Measurements from ENCODE around the gene APLF. TPM values are rescaled to one million over a fixed set of nuclear protein-coding genes. Genes with fewer than 3 reads are reported as not detected.

Gene APLF
- total and polyA plus RNA-seq, 10 of the 15 experiments (the other 5 are each of a cell fraction or from before 2014, with no cell fraction given) = 0.66 to 2.8 (median 1.8) TPM

- TF ChIP-seq SRF (IDR thresholded peaks at IDR 0.05; ENCODE audit: low read depth in 2 of 2, low read length in 2 of 2) (0 out of 4 replicates have a peak, but pooled peaks of 1 of the 2 experiments have one; percentile 21), NFXL1 (IDR thresholded peaks at IDR 0.05; ENCODE audit: borderline replicate concordance) (no peak), JUNB (IDR thresholded peaks at IDR 0.05) (peak; percentile 96), ZSCAN29 (IDR thresholded peaks at IDR 0.05) (peak; percentile 94), CHD4 (IDR thresholded peaks at IDR 0.05) (no peak), ATF7 (IDR thresholded peaks at IDR 0.05; ENCODE audit: low read depth) (peak; percentile 93), KLF5 (IDR thresholded peaks at IDR 0.05; ENCODE audit: partially characterized antibody) (no peak), LARP7 (IDR thresholded peaks at IDR 0.05) (no peak), IRF5 (IDR thresholded peaks at IDR 0.05; ENCODE audit: borderline replicate concordance) (no peak), ZNF24 (IDR thresholded peaks at IDR 0.05) (peak; percentile 93), ZNF207 (IDR thresholded peaks at IDR 0.05; ENCODE audit: borderline replicate concordance) (no peak), NR2C1 (IDR thresholded peaks at IDR 0.05) (peak; percentile 57; the same call in 1 of the 2 replicates), ZBTB4 (CRISPR knock-in tag; IDR thresholded peaks at IDR 0.05) (no peak), BMI1 (IDR thresholded peaks at IDR 0.05; ENCODE audit: borderline replicate concordance) (peak; percentile 87)
- TF ChIP-seq, protein P1, sequence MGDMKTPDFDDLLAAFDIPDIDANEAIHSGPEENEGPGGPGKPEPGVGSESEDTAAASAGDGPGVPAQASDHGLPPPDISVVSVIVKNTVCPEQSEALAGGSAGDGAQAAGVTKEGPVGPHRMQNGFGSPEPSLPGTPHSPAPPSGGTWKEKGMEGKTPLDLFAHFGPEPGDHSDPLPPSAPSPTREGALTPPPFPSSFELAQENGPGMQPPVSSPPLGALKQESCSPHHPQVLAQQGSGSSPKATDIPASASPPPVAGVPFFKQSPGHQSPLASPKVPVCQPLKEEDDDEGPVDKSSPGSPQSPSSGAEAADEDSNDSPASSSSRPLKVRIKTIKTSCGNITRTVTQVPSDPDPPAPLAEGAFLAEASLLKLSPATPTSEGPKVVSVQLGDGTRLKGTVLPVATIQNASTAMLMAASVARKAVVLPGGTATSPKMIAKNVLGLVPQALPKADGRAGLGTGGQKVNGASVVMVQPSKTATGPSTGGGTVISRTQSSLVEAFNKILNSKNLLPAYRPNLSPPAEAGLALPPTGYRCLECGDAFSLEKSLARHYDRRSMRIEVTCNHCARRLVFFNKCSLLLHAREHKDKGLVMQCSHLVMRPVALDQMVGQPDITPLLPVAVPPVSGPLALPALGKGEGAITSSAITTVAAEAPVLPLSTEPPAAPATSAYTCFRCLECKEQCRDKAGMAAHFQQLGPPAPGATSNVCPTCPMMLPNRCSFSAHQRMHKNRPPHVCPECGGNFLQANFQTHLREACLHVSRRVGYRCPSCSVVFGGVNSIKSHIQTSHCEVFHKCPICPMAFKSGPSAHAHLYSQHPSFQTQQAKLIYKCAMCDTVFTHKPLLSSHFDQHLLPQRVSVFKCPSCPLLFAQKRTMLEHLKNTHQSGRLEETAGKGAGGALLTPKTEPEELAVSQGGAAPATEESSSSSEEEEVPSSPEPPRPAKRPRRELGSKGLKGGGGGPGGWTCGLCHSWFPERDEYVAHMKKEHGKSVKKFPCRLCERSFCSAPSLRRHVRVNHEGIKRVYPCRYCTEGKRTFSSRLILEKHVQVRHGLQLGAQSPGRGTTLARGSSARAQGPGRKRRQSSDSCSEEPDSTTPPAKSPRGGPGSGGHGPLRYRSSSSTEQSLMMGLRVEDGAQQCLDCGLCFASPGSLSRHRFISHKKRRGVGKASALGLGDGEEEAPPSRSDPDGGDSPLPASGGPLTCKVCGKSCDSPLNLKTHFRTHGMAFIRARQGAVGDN (IDR thresholded peaks at IDR 0.05) = peak; percentile 82
- TF ChIP-seq, protein P2, sequence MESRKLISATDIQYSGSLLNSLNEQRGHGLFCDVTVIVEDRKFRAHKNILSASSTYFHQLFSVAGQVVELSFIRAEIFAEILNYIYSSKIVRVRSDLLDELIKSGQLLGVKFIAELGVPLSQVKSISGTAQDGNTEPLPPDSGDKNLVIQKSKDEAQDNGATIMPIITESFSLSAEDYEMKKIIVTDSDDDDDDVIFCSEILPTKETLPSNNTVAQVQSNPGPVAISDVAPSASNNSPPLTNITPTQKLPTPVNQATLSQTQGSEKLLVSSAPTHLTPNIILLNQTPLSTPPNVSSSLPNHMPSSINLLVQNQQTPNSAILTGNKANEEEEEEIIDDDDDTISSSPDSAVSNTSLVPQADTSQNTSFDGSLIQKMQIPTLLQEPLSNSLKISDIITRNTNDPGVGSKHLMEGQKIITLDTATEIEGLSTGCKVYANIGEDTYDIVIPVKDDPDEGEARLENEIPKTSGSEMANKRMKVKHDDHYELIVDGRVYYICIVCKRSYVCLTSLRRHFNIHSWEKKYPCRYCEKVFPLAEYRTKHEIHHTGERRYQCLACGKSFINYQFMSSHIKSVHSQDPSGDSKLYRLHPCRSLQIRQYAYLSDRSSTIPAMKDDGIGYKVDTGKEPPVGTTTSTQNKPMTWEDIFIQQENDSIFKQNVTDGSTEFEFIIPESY (IDR thresholded peaks at IDR 0.05) = no peak
- TF ChIP-seq, protein P3, sequence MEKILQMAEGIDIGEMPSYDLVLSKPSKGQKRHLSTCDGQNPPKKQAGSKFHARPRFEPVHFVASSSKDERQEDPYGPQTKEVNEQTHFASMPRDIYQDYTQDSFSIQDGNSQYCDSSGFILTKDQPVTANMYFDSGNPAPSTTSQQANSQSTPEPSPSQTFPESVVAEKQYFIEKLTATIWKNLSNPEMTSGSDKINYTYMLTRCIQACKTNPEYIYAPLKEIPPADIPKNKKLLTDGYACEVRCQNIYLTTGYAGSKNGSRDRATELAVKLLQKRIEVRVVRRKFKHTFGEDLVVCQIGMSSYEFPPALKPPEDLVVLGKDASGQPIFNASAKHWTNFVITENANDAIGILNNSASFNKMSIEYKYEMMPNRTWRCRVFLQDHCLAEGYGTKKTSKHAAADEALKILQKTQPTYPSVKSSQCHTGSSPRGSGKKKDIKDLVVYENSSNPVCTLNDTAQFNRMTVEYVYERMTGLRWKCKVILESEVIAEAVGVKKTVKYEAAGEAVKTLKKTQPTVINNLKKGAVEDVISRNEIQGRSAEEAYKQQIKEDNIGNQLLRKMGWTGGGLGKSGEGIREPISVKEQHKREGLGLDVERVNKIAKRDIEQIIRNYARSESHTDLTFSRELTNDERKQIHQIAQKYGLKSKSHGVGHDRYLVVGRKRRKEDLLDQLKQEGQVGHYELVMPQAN (conservative IDR thresholded peaks at IDR 0.05) = peak; percentile 25; the same call in 1 of the 2 replicates
These were observed 43.3 kb upstream of the APLF start (continued) for GRCh38 chr2:68423966-68424650.

Data from GM12878 (cell line).